ENCODE measurements around the gene TRERF1. TPM values are rescaled to one million over a fixed set of nuclear protein-coding genes. Genes with fewer than 3 reads are reported as not detected.

TRERF1 gene
- total RNA-seq, 4 donors from 2014 or later = 14.7 to 22.0 (median 19.0) TPM

GRCh38 chr6:42225419-42225818, 226.3 kb downstream of the TRERF1 start:
- WGBS = 60% methylated on average over 4 of the region's 4 CpGs
- no peak for DNase-seq (ENCODE audit: low spot score in 2 of 2)
- TF ChIP-seq, protein P1, sequence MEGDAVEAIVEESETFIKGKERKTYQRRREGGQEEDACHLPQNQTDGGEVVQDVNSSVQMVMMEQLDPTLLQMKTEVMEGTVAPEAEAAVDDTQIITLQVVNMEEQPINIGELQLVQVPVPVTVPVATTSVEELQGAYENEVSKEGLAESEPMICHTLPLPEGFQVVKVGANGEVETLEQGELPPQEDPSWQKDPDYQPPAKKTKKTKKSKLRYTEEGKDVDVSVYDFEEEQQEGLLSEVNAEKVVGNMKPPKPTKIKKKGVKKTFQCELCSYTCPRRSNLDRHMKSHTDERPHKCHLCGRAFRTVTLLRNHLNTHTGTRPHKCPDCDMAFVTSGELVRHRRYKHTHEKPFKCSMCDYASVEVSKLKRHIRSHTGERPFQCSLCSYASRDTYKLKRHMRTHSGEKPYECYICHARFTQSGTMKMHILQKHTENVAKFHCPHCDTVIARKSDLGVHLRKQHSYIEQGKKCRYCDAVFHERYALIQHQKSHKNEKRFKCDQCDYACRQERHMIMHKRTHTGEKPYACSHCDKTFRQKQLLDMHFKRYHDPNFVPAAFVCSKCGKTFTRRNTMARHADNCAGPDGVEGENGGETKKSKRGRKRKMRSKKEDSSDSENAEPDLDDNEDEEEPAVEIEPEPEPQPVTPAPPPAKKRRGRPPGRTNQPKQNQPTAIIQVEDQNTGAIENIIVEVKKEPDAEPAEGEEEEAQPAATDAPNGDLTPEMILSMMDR (IDR thresholded peaks at IDR 0.05) = no peak
- TF ChIP-seq POLR2AphosphoS5 (IDR thresholded peaks at IDR 0.05) = no peak
- TF ChIP-seq EP300 (IDR thresholded peaks at IDR 0.05) = no peak
- no peak for TF ChIP-seq POLR2A (IDR thresholded peaks at IDR 0.05)
- peaks cover 14% of the 10 kb centered on the region for H3K36me3 ChIP-seq
- no peaks in the 10 kb centered on the region for H3K27me3 ChIP-seq
- H3K4me1 ChIP-seq = peaks cover 24% of the 10 kb centered on the region
- H3K4me3 ChIP-seq = no peak overlapping the region
- H3K9me3 ChIP-seq = no peaks in the 10 kb centered on the region
- H3K27ac ChIP-seq = no peak overlapping the region

DNA sequence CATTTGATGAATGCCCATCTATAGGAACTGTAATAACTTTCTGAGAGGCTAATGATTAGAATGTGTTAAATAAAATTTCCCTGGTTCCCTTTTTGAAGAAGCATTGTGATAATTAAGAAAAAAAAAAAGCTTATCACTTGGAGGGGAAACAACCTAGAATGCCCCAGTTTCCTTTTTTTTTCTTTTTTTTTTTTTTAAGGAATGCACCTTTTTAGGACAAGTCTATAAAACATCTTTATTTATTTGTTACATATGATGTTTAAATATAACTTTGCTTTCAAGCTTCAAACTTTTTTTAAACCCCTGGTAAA, 226.7 kb downstream of the TRERF1 start:
- no peak for DNase-seq (ENCODE audit: low spot score in 2 of 2)
- no peaks in the 10 kb centered on the region for H3K27me3 ChIP-seq
- no peak for TF ChIP-seq EP300 (IDR thresholded peaks at IDR 0.05)
- no peak for TF ChIP-seq POLR2A (IDR thresholded peaks at IDR 0.05)
- TF ChIP-seq, protein P1 (IDR thresholded peaks at IDR 0.05) = no peak
- H3K4me1 ChIP-seq = peaks cover 23% of the 10 kb centered on the region
- H3K4me3 ChIP-seq = no peak overlapping the region
- no peak overlapping the region for H3K27ac ChIP-seq
- H3K36me3 ChIP-seq = peaks cover 13% of the 10 kb centered on the region
- no peaks in the 10 kb centered on the region for H3K9me3 ChIP-seq

GRCh38 chr6:42224222-42225028, 227.3 kb downstream of the TRERF1 start:
- TF ChIP-seq POLR2AphosphoS5 (IDR thresholded peaks at IDR 0.05) (no peak), POLR2A (IDR thresholded peaks at IDR 0.05) (no peak), EP300 (IDR thresholded peaks at IDR 0.05) (no peak)
- TF ChIP-seq, protein P1 (IDR thresholded peaks at IDR 0.05) = no peak
- H3K9me3 ChIP-seq = no peaks in the 10 kb centered on the region
- peaks cover 13% of the 10 kb centered on the region for H3K36me3 ChIP-seq
- H3K27ac ChIP-seq = no peak overlapping the region
- H3K4me1 ChIP-seq = peaks cover 22% of the 10 kb centered on the region
- no peak overlapping the region for H3K4me3 ChIP-seq
- DNase-seq (ENCODE audit: low spot score in 2 of 2) = no peak
- H3K27me3 ChIP-seq = no peaks in the 10 kb centered on the region
- WGBS = 82% methylated on average over 12 of the region's 12 CpGs

- Histone ChIP-seq H3K36me3 (peaks cover 5% of the 10 kb centered on the region), H3K27me3 (no peaks in the 10 kb centered on the region), H3K27ac (no peak overlapping the region), H3K4me1 (peaks cover 26% of the 10 kb centered on the region), H3K9me3 (no peaks in the 10 kb centered on the region), H3K4me3 (no peak overlapping the region)
- no peak for DNase-seq (ENCODE audit: low spot score in 2 of 2)
- TF ChIP-seq POLR2A (IDR thresholded peaks at IDR 0.05) = no peak
- TF ChIP-seq, protein P1 (IDR thresholded peaks at IDR 0.05) = no peak
- no peak for TF ChIP-seq POLR2AphosphoS5 (IDR thresholded peaks at IDR 0.05)
- TF ChIP-seq EP300 (IDR thresholded peaks at IDR 0.05) = no peak
- whole genome bisulfite sequencing = 84% methylated on average over 7 of the region's 7 CpGs
Observed at GRCh38 chr6:42222448-42222847, 229.3 kb downstream of the TRERF1 start.

DNA sequence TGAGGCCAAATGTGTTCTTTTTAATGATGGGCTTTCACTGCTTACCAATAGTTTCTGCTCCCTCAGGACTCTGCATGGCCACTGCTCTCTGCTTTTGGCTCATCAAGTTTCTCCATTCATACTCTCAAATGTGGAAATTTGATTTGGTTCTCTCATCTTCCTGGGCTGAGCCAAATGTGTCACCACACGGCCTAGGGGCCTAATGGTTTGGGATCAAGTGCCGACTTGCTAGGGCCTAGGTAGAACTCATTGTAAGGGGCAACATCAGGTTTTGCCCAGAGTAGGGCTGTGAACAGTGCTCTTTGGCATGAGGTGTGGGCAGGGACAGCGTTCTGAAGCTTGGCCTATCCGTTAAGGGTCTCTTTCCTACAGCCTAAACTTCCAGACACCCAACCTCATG, 230.2 kb downstream of the TRERF1 start:
- Histone ChIP-seq H3K27me3 (no peaks in the 10 kb centered on the region), H3K36me3 (no peaks in the 10 kb centered on the region), H3K27ac (no peak overlapping the region), H3K9me3 (no peaks in the 10 kb centered on the region), H3K4me1 (peaks cover 27% of the 10 kb centered on the region), H3K4me3 (no peak overlapping the region)
- WGBS = 52% methylated on average over 4 of the region's 4 CpGs
- DNase-seq (ENCODE audit: low spot score in 2 of 2) = no peak
- TF ChIP-seq POLR2A (IDR thresholded peaks at IDR 0.05) = no peak
- TF ChIP-seq POLR2AphosphoS5 (IDR thresholded peaks at IDR 0.05) = no peak
- TF ChIP-seq, protein P1 (IDR thresholded peaks at IDR 0.05) = no peak
- no peak for TF ChIP-seq EP300 (IDR thresholded peaks at IDR 0.05)

Measured in suprapubic skin (tissue), 4 donors.